C4-2B (cell line): ENCODE data around the gene CHD2.

Experiments
- H3K27ac ChIP-seq: fragments of 450-650 bp; 2 replicates; pipeline ENCODE4 v1.5.1; 2017
- CTCF ChIP-seq: fragments of 450-650 bp; conservative IDR thresholded peaks from 2 replicates; pipeline ENCODE4 v1.5.1; 2017; ENCODE audit warnings: mild to moderate bottlenecking
- ZFX ChIP-seq: fragments of 450-650 bp; IDR thresholded peaks from 2 replicates; pipeline ENCODE4 v1.6.1; 2017

Gene CHD2

GRCh38 chr15:92877000-92877399 is 23.1 kb upstream of the CHD2 start:
- TF ChIP-seq CTCF (no peak), ZFX (no peak)
- H3K27ac ChIP-seq: no peak overlapping the region

GRCh38 chr15:92877416-92877815 is 22.7 kb upstream of the CHD2 start:
- H3K27ac ChIP-seq: no peak overlapping the region
- TF ChIP-seq CTCF (no peak), ZFX (no peak)

- TF ChIP-seq CTCF (no peak), ZFX (no peak)
- H3K27ac ChIP-seq: no peak overlapping the region; the same call in 1 of the 2 replicates
These were observed 21.5 kb upstream of the CHD2 start for GRCh38 chr15:92878593-92879053.

GRCh38 chr15:92879949-92880725 is 20.0 kb upstream of the CHD2 start:
- TF ChIP-seq ZFX: no peak

GRCh38 chr15:92880796-92881195 is 19.3 kb upstream of the CHD2 start:
- H3K27ac ChIP-seq: peak overlapping the region; percentile 97; the same call in 1 of the 2 replicates
- TF ChIP-seq ZFX (no peak), CTCF (no peak)

More at GRCh38 chr15:92879949-92880725, 20.0 kb upstream of the CHD2 start:
- peak overlapping the region; percentile 97; the same call in 1 of the 2 replicates for H3K27ac ChIP-seq

GRCh38 chr15:92881211-92881754 is 18.8 kb upstream of the CHD2 start:
- peak overlapping the region; percentile 97; the same call in 1 of the 2 replicates for H3K27ac ChIP-seq
- TF ChIP-seq CTCF: no peak

GRCh38 chr15:92881802-92882696 is 18.1 kb upstream of the CHD2 start:
- peak overlapping the region; percentile 97 for H3K27ac ChIP-seq
- TF ChIP-seq ZFX (peak; percentile 32; the same call in 1 of the 2 replicates), CTCF (no peak)
